Measurements from ENCODE around the gene NCAM2.

Gene NCAM2

DNA sequence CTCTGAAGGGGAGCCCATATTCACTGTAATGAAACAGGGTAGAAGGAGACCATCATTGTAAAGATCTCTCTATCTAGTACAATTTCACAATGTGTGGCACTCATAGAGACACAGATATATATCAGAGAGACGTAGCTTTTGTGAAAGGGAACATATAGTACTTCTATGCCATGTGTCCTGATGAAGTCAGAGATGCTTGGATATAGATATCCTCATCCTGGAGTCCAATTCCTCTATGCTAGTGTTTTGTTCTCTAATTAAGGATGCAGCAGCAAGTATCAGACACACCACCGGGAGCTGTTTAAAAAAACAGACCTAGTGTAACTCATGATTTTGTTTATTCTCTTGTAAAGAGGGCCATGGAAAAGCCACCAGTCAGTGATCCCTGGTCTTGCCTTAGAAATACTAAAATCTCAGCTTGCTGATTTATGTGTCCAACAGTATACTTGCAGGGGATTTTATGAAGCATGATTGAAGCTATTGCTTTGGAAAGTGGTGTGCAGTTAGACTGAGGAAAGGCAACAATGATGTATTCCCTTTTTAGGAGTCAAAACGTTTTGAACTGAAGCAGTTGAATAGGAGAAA, 2.5 kb downstream of the NCAM2 start:
- TF ChIP-seq, protein P1, sequence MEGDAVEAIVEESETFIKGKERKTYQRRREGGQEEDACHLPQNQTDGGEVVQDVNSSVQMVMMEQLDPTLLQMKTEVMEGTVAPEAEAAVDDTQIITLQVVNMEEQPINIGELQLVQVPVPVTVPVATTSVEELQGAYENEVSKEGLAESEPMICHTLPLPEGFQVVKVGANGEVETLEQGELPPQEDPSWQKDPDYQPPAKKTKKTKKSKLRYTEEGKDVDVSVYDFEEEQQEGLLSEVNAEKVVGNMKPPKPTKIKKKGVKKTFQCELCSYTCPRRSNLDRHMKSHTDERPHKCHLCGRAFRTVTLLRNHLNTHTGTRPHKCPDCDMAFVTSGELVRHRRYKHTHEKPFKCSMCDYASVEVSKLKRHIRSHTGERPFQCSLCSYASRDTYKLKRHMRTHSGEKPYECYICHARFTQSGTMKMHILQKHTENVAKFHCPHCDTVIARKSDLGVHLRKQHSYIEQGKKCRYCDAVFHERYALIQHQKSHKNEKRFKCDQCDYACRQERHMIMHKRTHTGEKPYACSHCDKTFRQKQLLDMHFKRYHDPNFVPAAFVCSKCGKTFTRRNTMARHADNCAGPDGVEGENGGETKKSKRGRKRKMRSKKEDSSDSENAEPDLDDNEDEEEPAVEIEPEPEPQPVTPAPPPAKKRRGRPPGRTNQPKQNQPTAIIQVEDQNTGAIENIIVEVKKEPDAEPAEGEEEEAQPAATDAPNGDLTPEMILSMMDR (IDR thresholded peaks at IDR 0.05; ENCODE audit: control insufficient read depth, extremely low read depth, insufficient read depth) = no peak

DNA sequence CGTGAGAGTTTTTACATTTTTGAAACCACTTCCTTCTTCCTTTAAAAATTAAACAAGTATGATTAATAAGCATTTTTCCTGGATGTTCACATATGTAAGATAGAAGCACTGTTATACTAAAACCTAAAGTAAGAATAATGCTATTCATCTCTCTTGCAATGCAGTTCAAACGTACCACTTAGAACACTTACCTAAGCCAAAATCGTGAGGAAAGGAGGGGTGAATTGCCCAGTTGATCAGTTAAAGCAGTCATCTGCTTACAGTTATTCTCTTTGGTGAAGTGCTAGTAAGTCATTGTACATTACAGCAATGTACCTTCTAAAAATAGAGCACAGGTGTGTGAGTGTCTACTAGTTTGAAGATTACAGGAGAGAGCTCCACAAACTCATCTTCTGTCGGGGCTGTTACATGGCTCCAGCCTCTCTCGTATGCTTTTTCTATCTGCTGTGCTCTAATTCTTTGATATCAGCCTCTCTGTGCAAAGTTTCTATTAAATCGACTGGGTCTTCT, 3.4 kb downstream of the NCAM2 start:
- peak overlapping the region; percentile 97 for H3K4me3 ChIP-seq (ENCODE audit: low read depth, low read length)
- no peak for DNase-seq (ENCODE audit: low read depth)
- TF ChIP-seq, protein P1 (IDR thresholded peaks at IDR 0.05; ENCODE audit: control insufficient read depth, extremely low read depth, insufficient read depth) = no peak

More for the DNA sequence above, 2.5 kb downstream of the NCAM2 start:
- DNase-seq (ENCODE audit: low read depth) = no peak
- peak overlapping the region; percentile 97 for H3K4me3 ChIP-seq (ENCODE audit: low read depth, low read length)

DNA sequence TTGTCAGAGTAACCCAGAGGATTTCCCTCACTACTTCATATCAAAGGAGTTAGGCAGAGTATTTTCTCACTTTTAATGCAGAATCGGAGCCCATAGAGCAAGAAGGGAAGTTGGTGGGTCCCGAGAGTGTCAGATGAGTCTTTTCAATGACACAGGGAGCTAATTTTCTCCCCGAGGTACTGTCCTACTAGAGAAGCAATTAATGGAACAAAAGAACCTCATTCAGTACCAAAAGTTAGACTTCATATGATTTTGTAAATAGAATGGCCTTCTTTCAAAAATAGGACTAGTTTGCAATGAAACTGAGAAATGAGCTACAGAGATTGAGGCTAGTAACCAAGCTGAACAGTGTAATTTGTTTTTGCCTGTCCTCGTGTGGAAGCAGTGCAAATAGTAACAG, 3.9 kb downstream of the NCAM2 start:
- DNase-seq (ENCODE audit: low read depth) = no peak
- H3K4me3 ChIP-seq (ENCODE audit: low read depth, low read length) = peak overlapping the region; percentile 97
- TF ChIP-seq, protein P1 (IDR thresholded peaks at IDR 0.05; ENCODE audit: control insufficient read depth, extremely low read depth, insufficient read depth) = no peak

DNA sequence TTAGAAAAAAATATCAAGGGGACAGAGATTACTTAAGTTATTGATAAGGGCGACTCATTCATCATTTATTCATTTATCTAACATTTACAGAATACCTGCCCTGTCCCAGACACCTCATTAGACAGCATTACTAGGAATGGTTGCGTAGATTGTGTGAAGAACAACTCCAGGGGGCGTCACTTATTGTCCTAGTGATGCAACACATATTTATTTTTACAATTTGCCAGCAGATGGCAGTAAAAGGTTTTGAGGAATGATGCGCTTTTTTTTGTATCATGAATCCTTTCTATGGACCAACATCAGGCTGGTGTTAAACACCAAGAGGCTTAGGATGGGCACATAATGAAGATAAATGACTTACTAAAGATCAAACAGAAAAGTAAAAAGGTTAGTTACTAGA, 5.5 kb downstream of the NCAM2 start:
- TF ChIP-seq, protein P1 (IDR thresholded peaks at IDR 0.05; ENCODE audit: control insufficient read depth, extremely low read depth, insufficient read depth) = peak; percentile 63
- peak; percentile 64 for DNase-seq (ENCODE audit: low read depth)
- peak overlapping the region; percentile 97 for H3K4me3 ChIP-seq (ENCODE audit: low read depth, low read length)

DNA sequence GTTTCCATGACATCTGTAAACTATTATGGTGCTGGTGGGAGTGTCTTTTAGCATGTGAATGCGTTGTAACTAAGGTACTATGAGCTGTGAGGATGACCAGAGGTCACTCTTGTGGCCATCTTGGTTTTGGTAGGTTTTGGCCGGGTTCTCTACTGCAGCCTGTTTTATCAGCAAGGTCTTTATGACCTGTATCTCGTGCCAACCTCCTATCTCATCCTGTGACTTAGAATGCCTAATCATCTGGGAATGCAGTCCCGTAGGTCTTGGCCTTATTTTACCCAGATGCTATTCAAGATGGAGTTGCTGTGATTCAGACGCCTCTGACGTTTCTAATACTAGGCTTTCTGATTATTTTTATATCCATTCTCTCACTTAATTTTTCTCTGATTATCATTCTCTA, 9.4 kb downstream of the NCAM2 start:
- H3K4me3 ChIP-seq (ENCODE audit: low read depth, low read length) = peak overlapping the region; percentile 97
- peak; percentile 86 for DNase-seq (ENCODE audit: low read depth)
- TF ChIP-seq, protein P1 (IDR thresholded peaks at IDR 0.05; ENCODE audit: control insufficient read depth, extremely low read depth, insufficient read depth) = no peak

DNA sequence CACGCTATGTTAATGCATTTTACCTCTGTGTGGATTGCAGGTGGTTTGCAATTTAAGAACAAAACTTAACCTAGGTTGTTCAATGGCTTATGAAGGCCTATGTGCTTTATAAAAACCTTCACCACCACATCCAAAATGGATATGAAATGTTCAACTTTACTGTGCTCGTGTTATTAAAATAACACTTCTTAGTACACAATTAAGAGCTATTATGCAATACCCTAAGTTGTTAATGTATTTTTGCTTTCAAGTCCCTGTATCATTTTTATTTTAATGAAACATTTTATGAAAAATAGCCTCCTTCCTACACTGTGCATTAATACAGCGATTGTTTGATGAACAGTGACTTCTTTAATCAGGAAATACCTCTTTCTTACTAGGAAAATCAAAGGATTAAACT, 12.0 kb downstream of the NCAM2 start:
- TF ChIP-seq, protein P1 (IDR thresholded peaks at IDR 0.05; ENCODE audit: control insufficient read depth, extremely low read depth, insufficient read depth) = no peak
- H3K4me3 ChIP-seq (ENCODE audit: low read depth, low read length) = peak overlapping the region; percentile 36; the same call in 1 of the 2 replicates
- no peak for DNase-seq (ENCODE audit: low read depth)

GRCh38 chr21:21010698-21011097, 12.5 kb downstream of the NCAM2 start:
- TF ChIP-seq, protein P1 (IDR thresholded peaks at IDR 0.05; ENCODE audit: control insufficient read depth, extremely low read depth, insufficient read depth) = no peak
- peak overlapping the region; percentile 36; the same call in 1 of the 2 replicates for H3K4me3 ChIP-seq (ENCODE audit: low read depth, low read length)
- no peak for DNase-seq (ENCODE audit: low read depth)

All from LNCaP clone FGC (cell line).